Vagina (tissue), 2 donors: ENCODE results near the gene SDR9C7.

Experiments used
- CTCF ChIP-seq, 3 experiments: fragments of 450-650 bp in 2 of 3; fragments of 200-600 bp in 1 of 3; sonication (generic) in 1 of 3; IDR thresholded peaks; one replicate each; pipeline ENCODE4 v1.5.1; 2017 to 2019; ENCODE audit warnings: antibody characterized with exemption in 3 of 3, mild to moderate bottlenecking in 2 of 3, moderate library complexity in 2 of 3
- POLR2AphosphoS5 ChIP-seq, 2 donors: sonication (generic); formaldehyde crosslinking; IDR thresholded peaks; one replicate each; pipeline ENCODE4 v1.9.0; 2017; ENCODE audit warnings: antibody characterized with exemption in 2 of 2, mild to moderate bottlenecking in 2 of 2, low read depth in 1 of 2; ENCODE audit not compliant: insufficient read depth in 1 of 2

- TF ChIP-seq CTCF (IDR thresholded peaks at IDR 0.05): no peak
- no peak for TF ChIP-seq POLR2AphosphoS5 (IDR thresholded peaks at IDR 0.05; ENCODE audit: insufficient read depth in 1 of 2, low read depth in 1 of 2)
Observed at GRCh38 chr12:56894698-56895368, 39.4 kb downstream of the SDR9C7 start.
